NT2/D1 (cell line): ENCODE measurements around the gene TBPL2.

ENCODE experiments used
- YY1 ChIP-seq: IDR thresholded peaks from 2 replicates; pipeline ENCODE4 v1.6.1; 2011; ENCODE audit not compliant: insufficient read length, insufficient read depth
- ZNF274 ChIP-seq: IDR thresholded peaks from 2 replicates; pipeline ENCODE4 v1.6.1; 2011; ENCODE audit warnings: mild to moderate bottlenecking, low read depth, low read length

GRCh38 chr14:55426891-55427290, 13.5 kb downstream of the TBPL2 start:
- TF ChIP-seq YY1 (no peak), ZNF274 (no peak)
